GM10847 (cell line): ENCODE data around the gene RTTN.

ENCODE experiments used
- POLR2A ChIP-seq: IDR thresholded peaks from 2 replicates; pipeline ENCODE4 v1.6.1; 2011; ENCODE audit not compliant: insufficient read length; ENCODE audit errors: extremely low read depth

The RTTN gene

DNA sequence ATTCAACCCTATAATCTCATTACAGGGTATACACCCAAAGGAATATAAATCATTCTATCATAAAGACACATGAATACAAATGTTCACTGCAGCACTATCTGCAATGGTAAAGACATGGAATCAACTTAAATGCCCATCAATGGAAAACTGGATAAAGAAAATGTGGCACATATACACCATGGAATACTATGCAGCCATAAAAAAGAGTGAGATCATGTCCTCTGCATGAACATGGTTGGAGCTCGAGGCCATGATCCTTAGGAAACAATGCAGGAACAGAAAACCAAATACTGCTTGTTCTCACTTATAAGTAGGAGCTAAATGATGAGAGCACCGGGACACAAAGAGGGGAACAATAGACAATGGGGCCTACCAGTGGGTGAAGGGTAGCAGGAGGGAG, 169.3 kb downstream of the RTTN start:
- TF ChIP-seq POLR2A, result no peak

DNA sequence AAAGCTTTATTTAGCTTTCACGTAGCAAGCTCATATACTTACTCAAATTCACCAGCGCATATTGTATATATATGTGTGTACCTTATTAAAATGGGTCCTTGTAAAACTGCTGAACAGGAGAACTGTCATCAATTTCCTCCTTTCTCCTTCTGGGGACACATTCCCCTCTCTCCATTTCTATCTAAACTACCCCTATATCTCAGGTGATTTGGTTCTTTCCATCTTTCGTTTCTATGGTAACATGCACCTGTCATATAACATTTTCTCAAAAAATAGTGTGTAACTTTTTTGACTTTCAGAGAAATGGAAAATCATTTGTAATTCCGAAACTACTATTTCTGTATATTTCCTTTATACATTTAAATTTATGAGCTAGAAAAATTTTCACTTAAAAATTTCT, 174.3 kb downstream of the RTTN start:
- TF ChIP-seq POLR2A, result no peak

DNA sequence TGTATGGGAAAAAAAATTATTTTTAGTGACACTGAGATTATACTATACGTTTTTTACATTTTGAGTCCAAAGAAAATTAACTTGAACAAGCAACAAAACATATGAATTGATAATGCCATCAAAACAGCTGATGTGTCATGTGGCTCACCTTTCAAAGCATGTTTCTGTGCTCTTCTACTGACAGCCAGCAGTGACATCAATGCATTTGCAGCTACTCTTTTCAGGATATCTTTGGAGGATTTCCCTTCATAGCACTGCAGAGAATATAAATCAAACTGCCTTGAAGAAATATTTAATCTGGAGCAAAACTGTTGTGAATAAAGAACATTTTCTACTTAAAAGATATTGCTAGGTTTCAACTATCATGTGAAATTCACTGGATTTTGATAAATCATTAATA, 174.8 kb downstream of the RTTN start:
- TF ChIP-seq POLR2A, result no peak

DNA sequence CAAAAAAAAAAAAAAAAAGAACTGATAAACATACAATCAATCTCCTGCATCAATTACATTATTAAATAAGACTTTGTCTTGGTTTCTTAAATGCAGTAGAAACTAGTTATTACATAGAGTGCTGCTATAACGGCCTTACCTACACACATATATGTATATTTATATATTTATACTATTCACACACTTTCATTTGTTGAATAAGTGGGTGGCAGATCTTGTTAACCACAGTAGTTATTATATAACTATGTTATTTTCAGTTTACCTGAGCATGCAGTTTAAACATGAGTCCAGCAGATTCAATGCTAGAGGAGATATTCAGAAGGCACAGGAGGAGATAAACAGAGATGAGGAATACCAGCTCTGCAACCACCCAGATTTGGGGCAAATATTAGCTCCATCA, 176.3 kb downstream of the RTTN start:
- no peak for TF ChIP-seq POLR2A

DNA sequence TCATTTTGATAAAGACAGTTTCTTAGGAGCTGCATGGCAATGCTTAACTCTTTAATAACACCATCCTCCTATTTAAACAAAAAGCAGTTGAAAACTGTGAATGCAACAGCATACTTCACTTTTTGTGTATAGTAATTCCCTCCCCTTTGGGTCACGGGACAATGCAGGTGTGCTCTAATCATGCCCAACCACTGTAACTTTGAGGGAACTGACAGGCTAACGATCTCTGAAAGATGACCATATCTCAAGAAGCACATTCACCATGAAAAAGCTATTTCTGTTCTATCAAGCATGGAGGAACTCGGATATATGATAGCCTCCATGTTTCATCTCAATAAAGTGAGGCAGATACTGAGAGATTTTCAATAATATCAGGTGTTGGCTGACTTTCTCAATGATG, 176.8 kb downstream of the RTTN start:
- no peak for TF ChIP-seq POLR2A

DNA sequence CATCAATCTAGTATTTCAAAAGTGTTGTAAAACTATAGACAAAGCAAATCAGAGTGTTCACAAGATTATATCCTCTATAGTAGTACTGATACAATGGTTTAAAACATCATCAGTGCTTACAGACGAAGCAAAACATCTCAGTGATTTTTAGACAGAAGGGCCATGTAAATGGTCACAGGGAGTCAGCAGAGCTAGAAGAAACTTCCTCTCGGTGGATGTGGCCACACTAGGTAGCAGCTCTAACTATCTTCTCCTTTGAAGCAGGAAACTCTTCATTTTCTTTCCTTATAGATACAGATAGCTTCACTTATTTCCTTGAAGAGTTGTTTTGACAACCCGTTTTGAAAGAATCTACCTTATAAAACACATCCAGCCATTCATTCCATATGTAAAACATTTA, 177.4 kb downstream of the RTTN start:
- no peak for TF ChIP-seq POLR2A

DNA sequence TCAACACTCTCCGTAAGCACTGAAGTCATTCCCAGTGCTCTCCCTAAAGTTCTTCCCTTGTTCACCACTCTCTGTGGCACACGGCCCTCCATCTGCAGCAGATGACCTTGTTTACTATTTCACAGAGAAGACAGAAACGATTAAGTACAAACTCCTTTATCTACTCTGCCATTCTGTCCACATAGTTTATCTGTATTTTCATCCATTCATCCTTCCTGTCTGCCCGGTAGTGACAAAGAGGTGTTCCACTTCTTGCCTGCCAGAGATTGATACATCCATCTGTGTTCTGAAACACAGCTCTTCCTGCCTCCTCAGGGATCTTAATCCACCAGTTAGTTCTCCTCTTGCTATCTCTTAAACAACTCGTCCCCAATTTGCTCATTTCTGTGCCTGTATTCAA, 179.9 kb downstream of the RTTN start:
- no peak for TF ChIP-seq POLR2A

DNA sequence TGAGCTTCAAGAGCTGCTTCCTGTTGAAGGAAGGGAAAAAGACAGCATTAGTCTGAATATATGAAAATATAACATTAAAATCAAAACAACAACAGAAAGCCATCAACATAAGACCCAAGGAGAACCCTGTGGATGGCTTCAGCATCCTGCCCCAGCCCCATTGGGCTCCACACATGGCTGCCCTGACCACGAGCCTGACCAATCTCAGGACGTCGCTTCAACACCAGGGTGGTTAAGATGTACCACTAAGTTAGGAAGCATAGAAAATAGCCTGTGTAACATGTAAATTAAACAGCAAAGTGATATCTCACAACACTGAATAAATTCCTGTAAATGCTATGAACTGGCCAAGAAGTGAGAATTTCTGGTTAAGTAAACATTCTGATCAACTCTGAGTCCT, 180.7 kb downstream of the RTTN start:
- no peak for TF ChIP-seq POLR2A

DNA sequence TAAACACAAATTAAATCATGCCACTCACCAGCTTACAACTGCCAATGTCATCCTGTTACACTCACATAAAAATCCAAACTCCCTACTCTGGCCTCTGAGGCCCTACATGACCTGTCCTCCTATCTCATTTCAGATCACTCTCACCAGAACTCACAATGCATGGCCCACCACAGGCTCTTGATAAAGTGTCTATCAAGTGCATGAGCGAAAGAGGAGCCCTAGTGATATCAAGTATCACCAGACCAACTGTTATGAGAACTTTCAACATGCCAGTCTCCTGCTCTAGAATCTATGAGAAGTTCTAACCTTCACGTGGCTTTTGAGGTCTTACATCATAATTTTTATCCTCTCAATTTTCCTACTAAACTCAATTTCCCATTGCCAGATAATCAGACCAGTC, 181.4 kb downstream of the RTTN start:
- no peak for TF ChIP-seq POLR2A

DNA sequence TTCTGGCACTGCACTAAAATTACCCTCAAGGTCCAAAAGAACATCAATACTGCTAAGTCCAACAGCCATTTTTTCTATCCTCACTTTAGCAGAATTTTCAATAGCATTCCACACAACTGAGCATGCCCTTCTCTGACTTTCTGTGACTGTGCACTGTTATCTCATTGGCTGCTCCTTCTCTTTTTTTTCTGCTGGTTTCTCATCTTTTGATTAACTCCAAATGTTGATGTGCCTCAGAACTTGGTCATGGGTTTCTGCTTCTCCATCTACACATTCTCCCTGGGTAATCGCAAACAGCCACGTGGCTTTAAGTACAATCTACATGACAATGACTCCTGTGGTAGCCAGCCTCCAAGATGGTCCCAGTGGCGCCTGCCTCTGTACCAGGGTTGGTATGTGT, 182.9 kb downstream of the RTTN start:
- TF ChIP-seq POLR2A, result no peak

DNA sequence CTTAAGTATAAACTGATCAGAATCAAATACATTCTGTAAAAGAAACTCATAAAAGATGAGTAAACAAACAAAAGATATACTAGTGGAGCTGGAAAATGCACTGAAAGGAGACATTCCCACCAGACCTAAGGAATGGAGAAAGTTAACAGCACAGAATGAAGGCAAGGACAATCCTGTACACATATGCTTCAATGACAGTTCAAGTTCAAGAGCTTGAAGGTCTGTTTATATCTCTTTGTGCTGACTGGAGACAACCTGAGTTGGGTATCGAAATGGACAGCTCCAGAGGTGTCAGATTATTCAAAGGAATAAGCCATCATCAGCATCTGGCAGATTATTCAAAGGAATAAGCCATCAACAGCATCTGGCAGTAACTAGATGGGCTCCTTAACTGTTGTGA, 184.0 kb downstream of the RTTN start:
- TF ChIP-seq POLR2A, result no peak

DNA sequence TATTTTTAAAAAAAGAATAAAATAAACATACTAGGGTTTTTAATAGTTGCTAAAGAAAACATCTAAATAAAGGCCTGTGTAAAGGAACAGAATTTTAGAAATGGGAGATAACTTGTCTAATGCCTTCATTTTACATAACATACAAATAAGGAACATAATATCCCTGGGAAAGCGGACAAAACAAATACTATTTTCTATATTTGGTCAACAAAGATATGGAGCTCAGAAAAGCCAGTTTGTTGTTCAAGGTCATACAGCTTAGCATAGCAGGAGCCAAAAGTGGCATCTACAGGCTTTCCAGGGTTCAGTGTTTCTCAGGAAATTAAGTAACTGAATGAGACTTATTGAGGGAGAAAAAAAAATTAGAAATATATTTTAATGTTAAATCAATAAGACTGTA, 184.4 kb downstream of the RTTN start:
- TF ChIP-seq POLR2A, result no peak

DNA sequence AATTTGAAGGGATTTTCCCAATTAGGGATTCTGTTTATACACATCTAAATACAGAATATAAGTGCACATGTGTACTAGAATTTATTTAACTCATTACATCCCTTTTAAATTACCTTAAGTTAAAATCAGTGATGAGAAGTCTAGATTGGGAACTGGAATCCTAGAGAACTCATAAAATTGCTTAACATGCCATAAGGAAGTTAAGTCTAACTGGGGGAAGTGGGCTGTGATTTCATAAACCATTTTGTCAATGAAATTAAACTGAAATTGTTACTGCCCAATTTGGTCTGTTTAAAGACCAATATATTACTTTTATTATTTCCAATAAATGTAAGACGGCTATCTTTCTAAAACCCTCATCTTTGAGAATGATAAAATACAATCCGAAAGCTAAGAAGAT, 185.5 kb downstream of the RTTN start:
- TF ChIP-seq POLR2A, result no peak

DNA sequence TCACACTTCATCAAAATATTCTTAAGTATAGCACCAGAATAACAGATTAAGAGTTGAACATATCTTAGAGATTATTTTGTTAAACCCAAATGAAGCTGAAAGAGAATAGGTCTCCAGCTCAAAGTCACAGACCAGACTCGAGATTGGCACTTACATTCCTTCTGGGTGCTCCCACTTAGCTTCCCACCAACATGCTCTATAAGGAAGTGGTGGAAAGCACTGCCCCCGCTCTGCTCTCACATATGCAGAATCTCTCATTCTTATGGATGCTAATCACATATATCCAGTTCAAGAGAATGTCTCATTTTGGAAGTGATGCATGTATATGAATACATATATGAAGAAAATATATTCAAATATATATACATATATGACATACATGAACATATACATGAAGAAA, 186.4 kb downstream of the RTTN start:
- no peak for TF ChIP-seq POLR2A

DNA sequence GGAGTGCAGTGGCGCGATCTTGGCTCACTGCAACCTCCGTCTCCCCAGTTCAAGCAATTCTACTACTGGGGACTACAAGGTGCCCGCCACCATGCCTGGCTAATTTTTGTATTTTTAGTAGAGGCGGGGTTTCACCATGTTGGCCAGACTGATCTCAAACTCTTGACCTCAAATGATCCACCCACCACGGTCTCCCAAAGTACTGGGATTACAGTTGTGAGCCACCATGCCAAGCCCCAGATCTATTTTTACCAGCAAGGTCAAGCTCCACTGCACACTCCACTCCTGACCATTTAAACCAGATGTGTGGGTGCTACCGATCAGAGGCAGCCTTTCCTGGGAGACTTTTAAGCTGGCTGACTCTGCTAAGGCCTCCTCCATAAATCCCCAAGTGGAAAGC, 190.4 kb downstream of the RTTN start:
- no peak for TF ChIP-seq POLR2A

DNA sequence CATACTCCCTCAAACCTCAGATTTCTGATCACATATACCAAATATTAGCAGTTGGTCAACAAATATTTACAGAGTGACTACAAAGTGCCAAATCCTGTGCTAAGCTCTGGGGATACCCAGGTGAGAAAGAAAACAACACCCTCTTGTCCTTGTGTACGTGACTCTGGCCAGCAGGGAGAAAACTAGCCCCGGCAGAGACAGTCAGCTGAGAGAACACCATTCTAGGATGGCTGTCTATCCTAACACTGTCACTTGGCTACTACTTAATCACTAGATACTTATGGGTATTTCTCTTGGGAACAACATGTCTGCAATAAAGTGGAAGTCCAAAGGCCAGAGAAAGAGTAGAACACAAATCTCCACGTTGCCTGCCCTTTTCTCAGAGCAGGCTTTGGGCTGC, 199.9 kb downstream of the RTTN start:
- no peak for TF ChIP-seq POLR2A

DNA sequence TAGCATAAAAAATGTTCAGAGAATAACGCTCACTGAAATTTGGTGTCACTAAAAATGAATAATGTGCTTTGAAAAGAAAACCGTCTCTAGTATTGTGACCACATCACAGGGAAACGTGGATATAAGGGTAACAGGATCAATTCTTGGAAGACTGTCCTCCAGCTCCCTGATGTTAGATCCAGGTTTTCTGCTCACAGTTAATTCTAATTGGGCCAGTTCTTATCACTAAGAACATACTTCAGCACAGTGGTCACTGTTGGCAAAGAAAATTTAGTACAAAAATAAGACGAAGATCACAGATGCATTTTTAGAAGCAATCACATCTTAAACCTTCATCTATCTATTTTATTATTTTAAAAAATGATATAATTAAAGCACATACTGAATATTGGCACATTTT, 200.8 kb downstream of the RTTN start:
- TF ChIP-seq POLR2A, result no peak

DNA sequence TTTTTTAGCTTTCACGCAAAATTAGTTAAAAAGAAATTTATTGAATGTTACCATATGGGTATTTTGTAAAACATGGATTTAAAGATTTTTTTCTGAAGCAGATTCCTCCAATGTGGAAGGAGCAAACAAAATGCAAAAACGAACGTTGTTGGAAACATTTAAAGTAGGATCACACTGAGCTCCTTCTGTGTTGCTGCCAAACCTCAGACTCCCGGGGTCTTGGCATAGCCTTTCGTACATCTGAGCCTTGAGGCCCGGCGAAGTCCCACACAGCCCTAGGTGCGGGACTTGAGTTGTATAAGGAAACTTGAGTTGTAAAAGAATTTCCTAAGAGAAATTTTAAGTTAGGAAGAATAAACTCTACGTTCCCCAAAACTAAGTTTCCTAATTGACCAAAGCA, 205.8 kb downstream of the RTTN start:
- no peak for TF ChIP-seq POLR2A

DNA sequence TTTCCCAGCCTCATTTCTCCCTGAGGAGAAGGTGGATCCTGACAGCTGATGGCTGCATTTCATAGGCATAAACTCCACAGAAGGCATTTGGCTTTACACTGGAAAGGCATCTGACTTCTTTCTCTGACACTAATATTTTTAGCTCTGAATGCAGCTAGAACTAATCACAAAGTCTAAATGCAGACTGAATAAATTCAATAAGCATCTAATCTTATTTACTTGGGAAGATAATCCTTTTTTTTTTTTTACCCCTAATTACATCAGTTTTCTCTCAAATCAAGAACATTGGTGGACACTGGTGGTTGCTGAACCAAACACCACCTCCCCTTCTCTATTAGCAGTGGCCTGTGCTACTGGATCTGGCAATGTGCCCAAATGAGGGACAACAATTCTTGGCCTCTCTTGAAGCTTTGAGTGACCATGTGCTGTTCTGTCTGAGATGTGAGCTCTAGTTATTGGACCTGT, 206.9 kb downstream of the RTTN start:
- no peak for TF ChIP-seq POLR2A
